Testis (tissue), 3 donors: ENCODE data around the gene GATA5. TPM values are rescaled to one million over a fixed set of nuclear protein-coding genes. Genes with fewer than 3 reads are reported as not detected.

Experiments
- DNase-seq: peaks from one replicate; pipeline ENCODE4 v3.0.0-alpha.2; 2019
- H3K27ac ChIP-seq, 2 donors: fragments of 200-600 bp; sonication (generic); one replicate each; pipeline ENCODE4 v1.5.1; 2019
- H3K27me3 ChIP-seq: fragments of 200-600 bp; sonication (generic); one replicate; pipeline ENCODE4 v1.5.1; 2019
- H3K36me3 ChIP-seq: fragments of 200-600 bp; sonication (generic); one replicate; pipeline ENCODE4 v1.5.1; 2017; ENCODE audit warnings: low read depth; ENCODE audit errors: missing control alignments
- H3K4me1 ChIP-seq: fragments of 200-600 bp; sonication (generic); one replicate; pipeline ENCODE4 v1.5.1; 2019
- H3K4me3 ChIP-seq, 2 donors: fragments of 200-600 bp; sonication (generic); one replicate each; pipeline ENCODE4 v1.5.1; 2017 to 2019
- H3K9me3 ChIP-seq: fragments of 200-600 bp; sonication (generic); one replicate; pipeline ENCODE4 v1.5.1; 2017
- CTCF ChIP-seq, 3 experiments: fragments of 450-650 bp in 2 of 3; fragments of 200-600 bp in 1 of 3; sonication (generic) in 1 of 3; IDR thresholded peaks; one replicate each; pipeline ENCODE4 v1.5.1; 2016 to 2019; ENCODE audit warnings: antibody characterized with exemption in 3 of 3, mild to moderate bottlenecking in 2 of 3, moderate library complexity in 1 of 3
- POLR2A ChIP-seq: fragments of 450-650 bp; IDR thresholded peaks from one replicate; pipeline ENCODE4 v1.6.1; 2017; ENCODE audit warnings: antibody characterized with exemption, mild to moderate bottlenecking, moderate library complexity
- WGBS, 2 donors: methylation state at CpG; one replicate each; pipeline ENCODE4 v1.1.5; 2018; 5-methylcytosine and 5-hydroxymethylcytosine counted together
- intact Hi-C: fragments of 100-400 bp; cut with DNase I; formaldehyde crosslinking; loops from one replicate; pipeline ENCODE4 v1.15.1; 2023; ENCODE audit warnings: low total_unique reads
- polyA plus RNA-seq: library from polyadenylated mRNA; stranded (reverse); fragments of 350-450 nt; fragmentation: Illumina TruSeq; extraction: RNeasy Lipid Tissue Mini Kit (QIAGEN cat#74804); gene quantifications from one replicate; pipeline ENCODE4 v1.2.3, GENCODE V29; 2014; ENCODE audit warnings: low read depth, low replicate concordance; ENCODE audit not compliant: insufficient read depth
- total RNA-seq, 2 donors: library from RNA; depleted of rRNA; stranded (reverse); fragments of >200 nt; gene quantifications; one replicate each; pipeline ENCODE4 v1.2.3, GENCODE V29; 2016

Gene GATA5
- total and polyA plus RNA-seq, 3 donors from 2014 or later = 19.0 to 70.6 (median 54.5) TPM

GRCh38 chr20:62454904-62455636 is 20.7 kb downstream of the GATA5 start:
- Histone ChIP-seq H3K4me1 (peaks cover 8% of the 10 kb centered on the region), H3K27me3 (no peaks in the 10 kb centered on the region), H3K9me3 (no peaks in the 10 kb centered on the region), H3K36me3 (no peaks in the 10 kb centered on the region), H3K27ac (no peak overlapping the region), H3K4me3 (no peak overlapping the region)
- 84 to 89% methylated on average over 20 to 30 of the region's 30 CpGs for WGBS, 2 donors
- no peak for DNase-seq
- TF ChIP-seq CTCF (IDR thresholded peaks at IDR 0.05) = no peak
- TF ChIP-seq POLR2A = no peak
- intact Hi-C loops = no loop called here

DNA sequence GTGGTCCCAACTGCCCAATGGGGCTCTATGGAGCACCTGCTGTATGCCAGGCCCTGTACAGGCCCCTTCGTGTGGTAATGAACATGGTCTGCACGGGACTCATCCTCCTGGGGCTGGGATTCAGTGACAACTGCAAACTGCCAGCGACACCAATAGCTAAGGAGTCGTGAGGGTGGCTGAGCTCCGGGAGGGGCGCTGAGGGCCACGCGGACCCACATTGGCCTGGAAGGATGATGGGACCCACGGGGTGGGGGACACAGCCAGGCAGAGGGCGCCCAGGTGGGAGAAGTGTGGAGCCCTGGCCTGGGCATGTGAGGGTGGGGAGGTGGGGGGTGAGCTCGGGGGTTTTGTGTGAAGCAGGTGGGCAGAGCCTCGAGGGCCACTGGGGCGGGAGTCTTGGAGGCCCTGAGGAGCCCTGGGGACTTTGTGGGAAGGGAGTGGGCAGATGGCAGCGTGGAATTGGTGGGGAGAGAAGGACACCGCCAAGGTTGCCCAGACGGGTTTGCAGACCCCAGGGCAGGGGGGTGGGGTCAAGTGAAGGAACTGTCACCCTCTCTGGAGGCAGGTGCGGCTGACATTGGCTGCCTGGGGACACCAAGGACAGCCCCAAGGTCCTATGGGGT is 22.5 kb downstream of the GATA5 start:
- Histone ChIP-seq H3K27me3 (no peaks in the 10 kb centered on the region), H3K4me3 (no peak overlapping the region), H3K36me3 (no peaks in the 10 kb centered on the region), H3K4me1 (no peaks in the 10 kb centered on the region), H3K9me3 (no peaks in the 10 kb centered on the region), H3K27ac (no peak overlapping the region)
- WGBS, 2 donors = 86 to 89% methylated on average over 17 of the region's 17 CpGs
- intact Hi-C loops = no loop called here
- no peak for DNase-seq
- TF ChIP-seq CTCF (IDR thresholded peaks at IDR 0.05) = no peak
- no peak for TF ChIP-seq POLR2A

GRCh38 chr20:62452475-62453095 is 23.2 kb downstream of the GATA5 start:
- TF ChIP-seq CTCF (IDR thresholded peaks at IDR 0.05) = no peak
- no peak for TF ChIP-seq POLR2A
- Histone ChIP-seq H3K9me3 (no peaks in the 10 kb centered on the region), H3K27me3 (no peaks in the 10 kb centered on the region), H3K4me3 (no peak overlapping the region), H3K36me3 (no peaks in the 10 kb centered on the region), H3K4me1 (no peaks in the 10 kb centered on the region), H3K27ac (no peak overlapping the region)
- DNase-seq = no peak
- 81 to 87% methylated on average over 6 to 18 of the region's 18 CpGs for WGBS, 2 donors
- intact Hi-C loops = no loop called here

DNA sequence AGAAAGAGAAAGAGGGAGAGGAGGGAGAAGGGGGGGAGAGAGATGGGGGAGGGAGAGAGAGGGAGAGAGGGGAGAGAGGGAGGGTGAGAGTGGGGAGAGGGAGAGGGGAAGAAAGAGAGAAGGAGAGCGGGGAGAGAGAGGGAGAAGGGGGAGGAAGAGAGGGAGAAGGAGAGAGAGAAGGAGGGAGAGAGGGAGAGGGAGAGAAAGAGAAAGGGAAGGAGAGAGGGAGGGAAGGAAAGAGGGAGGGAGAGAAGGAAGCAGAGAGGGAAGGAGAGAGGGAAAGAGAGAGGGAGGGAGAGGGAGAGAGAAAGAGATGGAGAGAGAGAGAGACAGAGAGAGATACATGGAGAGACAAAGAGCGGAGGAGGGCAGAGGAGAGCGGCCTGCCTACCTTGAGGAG is 23.8 kb downstream of the GATA5 start:
- no peak for TF ChIP-seq POLR2A
- no peak for TF ChIP-seq CTCF (IDR thresholded peaks at IDR 0.05)
- no peak overlapping the region for H3K4me3 ChIP-seq
- H3K27me3 ChIP-seq = no peaks in the 10 kb centered on the region
- DNase-seq = no peak
- H3K27ac ChIP-seq = no peak overlapping the region
- H3K36me3 ChIP-seq = no peaks in the 10 kb centered on the region
- no peaks in the 10 kb centered on the region for H3K4me1 ChIP-seq
- H3K9me3 ChIP-seq = no peaks in the 10 kb centered on the region
- 83 to 89% methylated on average over 3 of the region's 3 CpGs for WGBS, 2 donors
- intact Hi-C loops = no loop called here
